HG02678 (cell line): ENCODE data around the gene FAM83G.
"Not testable (repeated sequence)": the region's sequence is repeated elsewhere in the genome, so short reads cannot be mapped to it uniquely, and the experiment has no call there.

Experiments
- ATAC-seq: cut with Tn5 transposase; IDR thresholded peaks from one replicate; pipeline ENCODE4 v1.9.1; 2021; ENCODE audit warnings: mild to moderate bottlenecking, moderate library complexity; ENCODE audit not compliant: unreplicated experiment

FAM83G gene

GRCh38 chr17:18928628-18929125 lies 75.9 kb downstream of the FAM83G start:
- no peak for ATAC-seq

DNA sequence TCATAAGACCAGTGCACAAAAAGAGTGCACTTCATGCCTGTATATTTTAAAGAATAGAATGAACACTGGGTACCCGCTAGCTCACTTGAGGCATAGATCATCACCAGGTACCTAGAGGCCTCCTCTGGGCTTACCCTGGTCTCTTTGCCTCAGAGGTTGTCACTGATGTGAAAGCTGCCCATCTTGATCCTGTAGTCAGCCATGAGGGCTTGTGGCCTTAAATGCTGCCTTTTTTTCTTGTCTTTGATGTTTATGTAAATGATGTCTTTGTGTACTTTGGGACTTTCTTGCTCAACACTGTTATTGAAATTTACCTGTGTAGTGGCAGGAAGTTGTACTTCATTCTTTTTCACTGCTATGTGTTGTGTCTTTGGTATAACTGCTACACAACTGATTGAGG lies 79.4 kb downstream of the FAM83G start:
- ATAC-seq: no peak

GRCh38 chr17:18922596-18922995 lies 82.0 kb downstream of the FAM83G start:
- not testable (repeated sequence) for ATAC-seq

- ATAC-seq: peak; percentile 76
Measured at GRCh38 chr17:18921912-18922451, 82.6 kb downstream of the FAM83G start.

DNA sequence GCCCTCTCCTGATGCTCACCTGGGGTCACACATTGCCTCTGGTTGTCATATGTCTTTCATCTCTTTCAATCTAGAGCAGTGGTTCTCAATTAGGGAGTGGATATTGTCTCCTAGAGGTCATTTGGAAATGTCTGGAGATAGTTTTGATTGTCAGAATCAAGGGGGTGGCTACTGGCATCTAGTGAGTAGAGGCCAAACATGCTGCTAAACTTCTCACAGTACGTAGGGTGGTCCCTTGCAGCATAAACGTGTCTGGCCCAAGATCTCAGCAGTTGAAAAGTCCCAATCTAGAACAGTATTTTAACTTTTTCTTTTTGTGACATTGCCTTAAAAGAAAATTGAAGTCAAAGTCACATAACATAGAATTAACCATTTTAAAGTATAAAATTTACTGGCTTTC lies 83.1 kb downstream of the FAM83G start:
- no peak for ATAC-seq

GRCh38 chr17:18920911-18921441 lies 83.6 kb downstream of the FAM83G start:
- peak; percentile 36 for ATAC-seq

DNA sequence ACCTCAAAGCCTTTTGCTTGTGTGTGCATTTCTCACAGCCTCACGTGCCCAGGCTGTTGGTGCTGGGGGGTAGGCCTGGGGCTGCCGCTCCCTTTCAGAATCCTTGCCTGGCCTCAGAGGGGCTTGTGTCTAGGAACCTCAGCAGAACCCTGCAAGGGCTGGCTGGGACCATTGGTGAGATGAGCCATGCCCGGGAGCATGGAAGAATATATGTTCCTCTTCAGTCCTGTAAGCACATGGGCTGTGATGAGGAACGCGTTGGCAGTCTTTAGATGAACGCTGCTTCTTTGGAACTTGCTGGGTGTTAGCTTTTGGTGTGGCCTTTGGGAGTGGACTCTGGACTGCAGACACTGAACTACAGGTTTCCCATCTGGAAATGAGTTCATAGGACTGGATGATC lies 84.6 kb downstream of the FAM83G start:
- ATAC-seq: no peak
